ENCODE measurements around the gene ROPN1L.
"Not testable (repeated sequence)": the region's sequence is repeated elsewhere in the genome, so short reads cannot be mapped to it uniquely, and the experiment has no call there.

Gene ROPN1L

DNA sequence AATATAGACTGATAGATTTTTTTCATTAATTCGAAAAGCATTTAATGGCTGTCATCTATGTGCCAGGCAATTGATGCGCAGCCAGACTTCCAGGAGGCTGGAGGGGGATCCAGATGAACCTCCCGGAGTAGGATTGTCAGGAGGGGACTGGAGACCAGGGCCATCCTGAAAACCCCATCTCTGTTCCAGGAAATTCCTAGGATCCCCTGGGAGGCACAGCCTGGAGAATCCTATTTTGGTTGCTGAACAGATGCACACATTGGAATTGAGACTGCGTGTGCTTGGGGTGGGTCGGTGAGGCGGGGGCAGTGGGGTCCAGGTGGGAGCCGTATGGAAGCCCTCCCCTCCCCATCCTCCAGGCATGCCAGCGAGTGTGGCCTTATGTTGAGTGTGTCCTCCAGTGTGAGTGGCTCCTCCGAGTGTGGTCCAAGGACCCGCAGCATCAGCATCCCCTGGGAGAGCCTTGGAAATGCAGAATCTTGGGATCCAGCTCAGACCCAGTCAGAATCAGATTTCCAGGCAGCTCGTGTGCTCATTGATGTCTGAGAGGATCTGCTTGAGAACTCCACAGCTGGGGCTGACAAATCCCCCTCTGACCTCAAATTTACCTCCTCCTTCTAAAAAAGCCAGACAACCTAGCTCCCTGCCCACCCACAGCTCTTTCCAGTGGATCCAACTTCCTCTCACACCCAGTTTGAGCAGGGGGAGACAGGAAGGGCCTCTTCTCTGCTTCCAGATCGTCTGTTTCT lies 38.7 kb downstream of the ROPN1L start:
- no peak for DNase-seq

DNA sequence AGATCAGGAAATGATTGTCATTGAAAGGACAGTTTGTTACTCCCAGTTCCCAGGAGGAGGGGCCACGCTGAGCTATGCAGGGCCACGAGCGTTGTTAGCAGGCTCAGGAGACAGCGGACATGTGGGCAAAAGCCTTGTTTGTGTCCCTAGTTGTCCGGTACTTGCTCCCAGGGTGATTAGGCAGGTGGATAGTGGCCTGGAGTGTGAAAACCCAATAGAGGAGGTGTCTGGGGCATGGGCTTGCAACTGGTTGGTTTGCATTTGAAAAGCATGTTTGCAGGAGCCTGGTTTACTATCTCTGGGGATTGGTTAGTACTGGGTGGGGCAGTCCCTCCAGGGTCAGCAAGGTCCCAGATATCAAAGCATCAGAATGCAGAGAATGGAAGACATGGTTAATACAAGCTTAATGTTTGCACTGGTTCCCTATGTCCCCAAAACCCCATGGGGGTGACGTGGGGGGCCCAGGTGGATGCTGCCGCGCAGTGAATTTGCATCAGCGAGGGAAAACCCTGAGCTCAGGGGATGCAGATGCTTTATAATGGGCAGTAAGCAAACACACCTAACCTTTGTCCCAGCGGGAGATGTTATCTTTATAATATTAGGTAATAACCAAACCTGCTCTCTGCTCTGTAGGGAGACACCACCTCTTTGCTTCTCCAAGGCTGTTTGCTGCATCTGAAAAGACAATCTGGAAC lies 39.7 kb downstream of the ROPN1L start:
- no peak for DNase-seq

DNA sequence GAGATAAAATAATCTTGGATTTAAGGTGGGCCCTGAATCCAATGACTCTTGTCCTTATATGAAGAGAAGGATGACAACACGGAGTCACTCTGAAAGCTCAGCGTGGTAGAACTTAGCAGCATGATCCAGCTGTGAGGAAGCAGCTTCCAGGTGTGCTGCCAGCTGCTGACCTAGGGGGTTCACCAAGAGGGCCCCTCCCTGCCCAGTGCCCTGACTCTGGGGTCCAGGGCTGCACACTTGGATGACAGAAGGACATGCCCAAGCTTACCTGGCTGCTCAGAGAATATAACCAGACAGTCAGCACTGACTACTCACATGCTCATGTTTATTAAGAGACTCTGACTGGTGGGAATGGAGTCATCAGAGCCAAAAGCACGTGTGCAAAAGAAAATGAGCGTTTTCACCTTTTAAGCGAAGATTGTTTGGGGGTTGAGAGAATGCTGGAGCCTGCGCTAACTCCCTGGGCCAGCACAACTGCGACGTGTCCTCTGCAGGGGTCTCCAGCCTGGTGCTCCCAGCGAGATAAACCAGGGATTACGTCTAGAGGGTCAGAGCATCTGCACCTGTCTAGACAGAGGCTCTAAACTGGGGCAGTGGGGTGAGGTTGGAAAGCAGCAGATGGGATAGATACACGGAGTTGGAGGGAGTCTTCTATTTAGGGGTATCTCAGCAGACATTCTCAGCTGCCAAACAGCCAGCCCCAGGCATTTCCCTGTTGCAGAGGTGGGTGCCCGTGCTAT lies 41.3 kb downstream of the ROPN1L start:
- DNase-seq: no peak

DNA sequence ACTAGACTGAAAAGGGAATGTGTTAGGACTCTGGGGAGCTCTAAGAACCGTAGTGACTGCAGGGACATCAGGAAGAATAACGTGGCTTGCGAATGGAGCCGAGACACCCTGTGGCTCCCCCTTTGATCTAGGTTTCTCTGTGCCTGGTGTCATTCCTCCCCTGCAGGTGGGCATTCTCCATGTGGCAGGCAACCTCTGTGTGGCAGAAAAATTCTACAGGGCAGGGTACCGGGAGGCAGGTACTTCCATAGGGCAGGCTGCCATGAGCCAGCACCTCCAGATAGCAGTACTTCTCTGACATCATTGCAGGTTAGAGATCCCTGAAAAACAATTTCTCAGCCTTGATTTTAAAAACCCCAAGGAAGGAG lies 43.1 kb downstream of the ROPN1L start:
- no peak for DNase-seq

DNA sequence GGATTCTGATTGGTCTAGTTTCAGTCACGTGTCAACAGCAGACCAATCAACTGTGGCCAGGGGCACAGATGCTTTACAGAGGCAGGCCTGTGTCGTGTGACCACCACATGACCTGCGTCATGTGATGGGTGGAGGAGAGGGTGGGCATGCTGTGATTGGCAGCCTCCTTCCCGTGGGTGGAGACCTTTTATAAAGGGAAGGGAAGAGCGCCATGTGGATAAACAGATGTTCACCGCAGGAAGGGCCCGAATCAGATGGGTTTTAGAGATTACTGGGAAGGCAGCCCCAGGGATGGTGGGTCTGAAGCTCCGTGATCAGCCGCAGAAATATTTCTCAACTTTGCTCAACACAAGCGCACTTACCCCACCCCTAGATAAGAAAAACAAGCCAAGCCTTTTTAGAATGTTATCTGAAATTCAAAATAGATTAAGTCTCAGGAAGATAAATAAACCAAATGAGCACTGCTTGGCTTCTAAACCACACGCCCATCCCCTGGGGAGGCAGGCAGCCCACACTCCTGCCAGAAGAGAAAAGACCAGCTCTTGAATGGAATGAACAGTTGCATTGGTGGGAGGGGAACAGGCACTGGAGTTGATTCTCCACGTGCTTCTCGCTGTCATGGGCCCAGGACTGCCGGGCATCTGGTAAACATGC lies 43.6 kb downstream of the ROPN1L start:
- DNase-seq: peak; percentile 99

DNA sequence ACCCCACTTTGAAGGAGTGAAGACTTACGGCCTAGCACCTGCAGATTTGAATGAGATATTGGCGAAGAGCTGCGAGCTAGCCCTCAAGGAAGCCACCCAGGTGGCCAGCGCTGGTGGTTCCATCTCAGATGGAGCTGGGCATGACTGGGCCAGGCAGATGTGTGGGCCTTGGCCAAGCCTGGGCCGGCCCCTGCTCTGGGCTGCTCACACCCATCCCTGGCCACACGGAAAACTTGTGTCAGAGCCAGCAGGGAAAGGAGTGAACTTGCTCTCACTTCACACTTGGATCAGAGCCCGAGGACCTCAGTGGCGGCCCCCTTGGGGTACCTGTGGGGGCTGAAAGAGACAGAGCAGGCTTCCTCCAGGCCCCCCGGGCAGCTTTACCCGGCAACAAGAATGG lies 44.2 kb downstream of the ROPN1L start:
- DNase-seq: no peak

DNA sequence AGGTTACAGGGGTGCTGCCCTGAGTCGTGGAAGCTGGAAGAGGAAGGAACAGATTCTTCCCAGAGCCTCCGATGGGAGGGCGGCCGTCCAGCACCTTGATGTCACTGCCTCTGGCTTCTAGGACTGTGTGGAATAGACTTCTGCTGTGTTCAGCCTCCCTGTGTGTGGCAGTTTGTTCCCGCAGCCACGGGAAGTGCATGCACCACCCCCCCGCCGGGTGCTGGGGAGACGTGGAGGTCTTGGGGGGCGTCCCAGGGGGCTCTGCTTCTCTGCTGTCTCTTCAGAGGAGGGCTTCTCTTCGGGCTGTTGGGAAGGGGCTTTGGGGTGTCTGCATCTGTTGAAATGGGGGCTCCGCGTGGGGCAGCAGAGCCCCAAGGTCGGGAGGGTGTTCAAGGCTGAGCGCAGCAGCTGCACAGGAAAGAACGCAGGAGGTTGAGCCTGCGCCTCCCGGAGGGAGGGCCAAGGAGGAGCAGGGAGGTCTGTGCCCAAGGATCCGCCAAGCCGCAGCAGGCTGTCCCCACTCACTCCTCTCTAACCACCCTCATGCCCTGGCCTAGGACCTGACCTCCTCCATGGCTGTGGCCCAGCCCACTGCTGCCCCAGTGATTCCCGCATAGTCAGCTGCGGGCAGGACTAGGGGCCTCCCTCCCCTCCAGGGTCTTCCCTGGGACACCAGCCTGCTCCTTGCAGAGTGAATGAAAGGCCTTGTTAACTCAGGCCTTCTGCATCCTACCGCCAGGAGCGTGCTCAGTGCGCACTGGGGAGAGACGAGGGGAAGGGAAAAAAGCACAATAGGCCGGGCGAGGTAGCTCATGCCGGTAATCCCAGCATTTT lies 45.0 kb downstream of the ROPN1L start:
- no peak for DNase-seq

DNA sequence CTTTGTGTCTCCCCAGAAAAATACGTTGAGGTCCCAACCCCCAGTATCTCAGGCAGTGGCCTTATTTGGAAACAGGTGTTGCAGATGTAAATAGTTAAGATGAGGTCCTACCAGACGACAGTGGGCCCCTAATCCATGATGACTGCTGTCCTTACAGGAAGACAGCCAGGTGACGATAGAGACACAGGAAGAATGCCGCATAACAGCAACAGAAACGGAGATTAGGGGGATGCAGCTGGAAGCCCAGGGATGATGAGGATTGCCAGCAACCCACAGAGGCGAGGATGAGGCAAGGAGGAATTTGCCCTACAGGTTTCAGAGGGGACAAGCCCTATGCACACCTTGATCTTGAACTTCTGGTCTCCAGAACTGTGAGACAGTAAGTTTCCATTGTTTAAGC lies 46.5 kb downstream of the ROPN1L start:
- no peak for DNase-seq

DNA sequence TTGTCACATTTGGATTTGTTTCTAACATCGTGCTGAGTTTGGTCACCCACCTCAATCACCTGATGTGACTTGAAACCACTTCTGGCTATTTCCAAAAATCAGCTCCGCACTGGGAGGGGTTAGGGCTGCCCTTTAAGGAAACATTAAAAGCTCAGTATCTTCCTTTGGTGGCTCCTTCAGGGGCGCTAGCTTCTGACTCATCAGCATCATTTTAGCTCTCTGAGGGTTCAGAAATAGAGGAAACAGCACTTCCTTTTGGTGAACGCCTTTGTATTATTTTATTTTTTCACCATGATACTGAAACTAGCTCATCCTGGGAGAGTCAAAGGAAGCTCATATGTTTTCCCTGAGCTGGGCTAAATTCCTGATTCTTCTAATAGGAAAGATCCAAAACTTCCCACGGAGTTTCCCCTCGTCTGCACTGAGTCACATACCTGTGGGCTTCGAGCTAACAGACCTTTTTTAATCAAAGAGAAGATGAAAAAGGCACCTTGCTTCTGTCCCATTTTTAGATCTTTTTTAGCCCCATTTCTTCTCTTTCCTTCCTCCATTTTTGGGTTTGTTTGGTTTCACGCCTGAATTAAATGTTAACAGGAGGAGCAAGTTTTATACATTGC lies 48.2 kb downstream of the ROPN1L start:
- peak; percentile 79 for DNase-seq

DNA sequence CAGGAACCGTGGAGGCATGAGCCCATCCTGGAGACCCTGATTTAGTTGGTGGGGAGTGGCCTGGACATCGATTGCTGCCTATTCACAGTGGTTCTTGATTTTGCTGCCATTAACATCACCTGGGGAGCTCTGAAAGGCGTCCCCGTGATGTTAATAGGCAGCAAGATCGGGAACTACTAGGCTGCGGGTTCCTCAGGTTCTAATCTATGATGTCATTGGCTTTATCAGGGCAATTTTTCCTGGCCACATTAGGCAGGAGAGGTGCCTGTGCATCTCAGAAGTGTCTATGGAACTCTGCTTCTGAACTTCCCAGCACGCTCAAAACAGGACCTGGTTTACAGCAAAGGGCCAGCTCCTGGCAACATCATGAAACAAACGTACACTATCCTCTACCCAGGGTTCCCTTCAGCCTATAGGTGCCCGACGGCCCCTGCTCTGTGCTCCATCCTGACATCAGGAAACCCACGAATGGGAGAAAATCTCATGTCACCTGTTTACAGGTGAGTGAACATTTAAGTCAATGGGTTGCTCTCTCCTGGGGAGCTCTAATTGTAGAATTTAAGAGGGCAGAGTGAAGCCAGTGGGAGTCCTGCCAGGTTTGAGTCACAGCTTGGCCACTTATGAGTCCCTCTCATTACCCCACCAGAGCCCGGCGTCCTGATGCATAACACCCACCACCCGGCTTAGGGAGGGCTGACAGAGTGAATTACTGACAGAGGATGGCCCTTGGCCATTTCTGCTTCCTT lies 49.4 kb downstream of the ROPN1L start:
- DNase-seq: no peak

DNA sequence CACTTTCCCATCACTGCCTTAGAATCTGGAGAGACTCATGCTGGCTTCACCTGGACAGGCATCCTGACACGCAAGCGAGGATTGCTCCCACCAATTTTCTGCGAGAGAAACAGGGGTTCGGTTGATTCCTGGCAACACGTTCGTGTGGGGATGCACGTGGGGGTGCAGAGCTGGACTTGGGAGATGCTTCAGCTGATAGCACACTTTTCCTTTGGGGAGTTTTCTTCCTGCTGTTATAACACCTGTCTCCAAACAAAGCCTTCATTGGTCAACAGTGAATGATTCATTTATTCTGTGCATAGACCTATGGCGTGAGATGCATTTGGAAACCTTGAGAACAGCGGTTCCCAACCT lies 50.0 kb downstream of the ROPN1L start:
- no peak for DNase-seq

DNA sequence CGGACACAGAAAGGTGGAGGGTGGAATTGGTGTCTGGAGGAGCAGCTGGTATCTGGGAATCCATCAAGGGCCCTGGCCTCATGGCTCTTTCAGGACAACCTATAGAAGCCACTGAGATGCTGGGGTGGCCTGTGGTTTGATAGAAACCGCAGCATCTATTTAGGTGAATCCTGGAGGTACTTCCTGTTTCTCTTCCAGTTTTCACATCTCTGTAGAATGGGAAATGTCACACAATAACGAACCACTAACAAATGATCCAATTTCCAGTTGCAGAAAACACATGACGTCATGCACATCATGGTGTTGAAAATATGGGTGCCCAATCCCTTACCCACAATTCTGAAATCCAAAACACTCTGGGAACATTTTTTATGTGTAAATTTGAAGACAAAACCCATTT lies 52.2 kb downstream of the ROPN1L start:
- DNase-seq: no peak

DNA sequence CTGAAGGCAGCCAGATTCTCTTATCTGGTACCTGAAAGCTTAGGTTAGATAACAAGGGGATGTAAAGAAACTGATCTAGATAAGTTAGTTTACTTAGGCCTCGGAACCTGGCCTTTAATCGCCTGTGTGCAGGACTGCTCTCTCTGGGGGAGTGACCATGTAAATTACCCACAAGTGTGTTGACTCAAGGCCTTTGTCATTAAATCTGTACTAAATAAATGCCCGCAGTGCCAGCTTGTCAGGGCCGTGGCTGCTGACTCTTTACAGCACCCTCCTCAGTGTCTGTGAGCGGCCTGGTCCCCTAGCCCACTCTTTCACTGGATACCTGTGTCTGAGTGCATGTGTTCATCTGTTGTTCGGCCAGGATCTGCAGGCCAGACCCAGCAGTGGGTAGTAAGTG lies 52.8 kb downstream of the ROPN1L start:
- DNase-seq: not testable (repeated sequence)

DNA sequence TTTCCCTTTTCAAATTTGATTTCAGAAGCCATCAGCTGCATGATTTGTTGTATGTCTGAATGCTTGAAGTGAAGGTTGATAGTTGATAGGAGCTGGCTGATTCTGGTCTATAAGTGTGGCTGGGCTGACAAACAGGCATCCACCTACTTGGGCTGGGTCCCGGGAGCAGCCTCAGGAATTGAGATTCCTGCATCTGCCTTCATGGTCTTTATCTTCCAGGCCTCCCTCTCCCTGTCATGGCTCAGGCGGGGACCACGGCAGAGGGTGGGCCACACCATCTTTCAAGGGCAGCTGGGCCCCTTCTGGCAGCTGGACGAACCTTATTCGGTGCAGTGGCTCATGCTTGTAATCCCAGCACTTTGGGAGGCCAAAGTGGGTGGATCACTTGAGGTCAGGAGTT lies 55.9 kb downstream of the ROPN1L start:
- DNase-seq: no peak

DNA sequence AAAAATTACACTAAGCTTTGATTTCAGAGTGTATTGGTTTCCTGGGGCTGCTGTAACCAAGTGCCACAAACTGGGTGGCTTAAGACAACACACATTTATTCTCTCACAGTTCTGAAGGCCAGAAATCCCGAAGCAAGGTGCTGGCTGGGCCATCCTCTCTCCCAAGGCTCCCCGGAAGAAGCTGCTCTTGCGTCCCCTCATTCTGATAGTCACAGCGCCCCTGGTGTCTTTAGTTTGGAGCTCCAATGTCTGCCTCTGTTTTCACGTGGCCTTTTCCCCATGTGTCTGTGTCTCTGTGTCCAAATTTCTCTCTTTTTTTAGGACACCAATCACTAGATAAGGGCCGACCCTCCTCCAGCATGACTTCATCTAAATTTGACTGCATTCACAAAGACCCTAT lies 56.7 kb downstream of the ROPN1L start:
- DNase-seq: no peak

DNA sequence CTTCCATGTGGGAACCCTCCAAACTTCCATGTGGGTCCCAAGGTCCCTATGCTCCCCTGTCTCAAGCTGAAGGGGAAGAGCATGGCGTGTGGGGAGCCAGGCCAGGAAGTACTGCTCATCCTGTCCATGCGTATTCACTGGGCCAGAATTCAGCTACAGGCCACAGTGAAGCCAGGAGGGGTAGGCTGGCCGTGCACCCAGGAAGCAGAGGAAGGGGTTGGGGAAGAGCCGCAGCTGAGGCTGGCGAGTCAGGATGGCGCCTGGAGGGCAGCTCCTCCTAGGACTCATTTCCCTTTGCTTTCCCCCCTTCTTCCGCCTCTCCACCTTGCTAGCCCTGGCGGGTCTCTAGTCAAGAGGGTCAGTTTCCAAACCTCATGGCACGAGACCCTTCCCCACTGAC lies 57.4 kb downstream of the ROPN1L start:
- no peak for DNase-seq

DNA sequence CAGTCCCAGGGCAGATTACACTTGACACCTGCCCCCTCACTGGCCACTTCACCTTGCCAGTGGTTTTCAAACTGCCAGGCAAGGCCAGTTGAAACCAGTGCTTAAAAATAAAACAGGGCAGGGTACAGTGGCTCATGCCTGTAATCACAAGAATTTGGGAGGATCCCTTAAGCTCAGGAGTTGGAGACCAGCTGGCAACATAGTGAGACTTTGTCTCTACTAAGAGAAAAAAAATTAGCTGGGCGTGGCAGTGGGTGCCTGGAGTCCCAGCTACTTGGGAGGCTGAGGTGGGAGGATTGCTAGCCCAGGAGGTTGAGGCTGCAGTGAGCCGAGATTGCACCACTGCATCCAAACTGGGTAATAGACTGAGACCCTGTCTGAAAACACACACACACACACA lies 58.1 kb downstream of the ROPN1L start:
- DNase-seq: no peak

DNA sequence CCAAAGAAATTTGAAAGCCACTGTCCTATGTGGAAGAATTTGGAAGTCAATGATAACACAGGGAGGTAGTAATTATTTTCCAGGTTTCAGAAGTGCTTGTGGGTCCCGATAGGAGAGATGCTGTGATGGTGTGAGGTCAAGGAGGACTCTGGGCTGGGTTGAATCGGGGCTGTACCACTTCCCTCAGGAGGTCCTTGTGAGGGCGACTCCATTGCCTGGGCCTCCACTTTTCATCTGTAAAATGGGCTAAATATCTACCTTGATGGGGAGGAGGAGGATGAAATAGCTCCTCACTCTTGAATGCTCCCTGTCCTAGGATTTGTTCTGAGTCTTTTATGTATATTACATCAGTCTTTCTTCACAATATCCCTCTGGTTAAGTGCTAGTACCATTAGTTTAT lies 59.0 kb downstream of the ROPN1L start:
- no peak for DNase-seq

DNA sequence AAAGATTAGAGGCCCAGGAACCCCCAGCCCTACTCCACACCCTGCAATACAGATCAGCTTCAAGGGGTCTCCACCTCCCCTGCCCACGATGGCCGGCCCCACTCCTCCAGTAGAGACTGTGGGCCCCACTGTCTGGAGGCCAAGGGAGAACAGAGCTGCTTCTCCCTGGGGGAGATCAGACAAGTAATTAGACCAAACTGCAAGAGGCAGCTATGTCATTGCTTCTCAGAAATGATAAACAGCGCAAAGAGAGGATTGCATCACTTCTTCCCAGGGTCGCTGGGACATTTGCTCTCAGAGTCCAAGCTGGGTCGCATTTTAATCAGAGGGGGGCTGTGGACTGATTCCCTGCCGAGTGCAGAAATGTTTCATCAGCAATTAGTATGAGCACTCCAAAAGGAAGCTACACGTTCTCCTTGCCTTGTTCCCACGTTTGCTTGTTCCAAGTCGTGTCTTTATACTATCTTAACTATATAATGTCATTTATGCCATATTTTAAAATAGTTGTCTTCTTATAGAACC lies 59.9 kb downstream of the ROPN1L start:
- peak; percentile 46 for DNase-seq

DNA sequence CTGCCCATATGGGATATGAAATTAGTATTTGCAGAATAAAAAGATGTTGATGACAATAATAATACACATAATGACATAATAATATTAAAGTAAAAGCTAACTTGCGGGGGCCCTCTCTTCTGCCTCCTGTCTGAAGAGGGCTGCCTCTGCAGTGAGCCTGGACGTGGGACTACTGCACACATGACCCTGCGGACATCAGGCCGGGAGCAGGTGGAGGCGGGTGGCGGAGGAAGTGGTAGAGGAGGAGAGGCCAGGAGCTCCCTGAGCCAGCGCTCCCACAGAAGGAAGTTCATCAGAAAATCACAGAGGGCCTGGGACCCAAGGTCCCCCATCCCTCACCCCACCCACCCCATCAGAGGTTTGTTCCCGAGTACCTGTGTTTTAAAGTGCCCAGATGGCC lies 60.5 kb downstream of the ROPN1L start:
- DNase-seq: no peak

DNA sequence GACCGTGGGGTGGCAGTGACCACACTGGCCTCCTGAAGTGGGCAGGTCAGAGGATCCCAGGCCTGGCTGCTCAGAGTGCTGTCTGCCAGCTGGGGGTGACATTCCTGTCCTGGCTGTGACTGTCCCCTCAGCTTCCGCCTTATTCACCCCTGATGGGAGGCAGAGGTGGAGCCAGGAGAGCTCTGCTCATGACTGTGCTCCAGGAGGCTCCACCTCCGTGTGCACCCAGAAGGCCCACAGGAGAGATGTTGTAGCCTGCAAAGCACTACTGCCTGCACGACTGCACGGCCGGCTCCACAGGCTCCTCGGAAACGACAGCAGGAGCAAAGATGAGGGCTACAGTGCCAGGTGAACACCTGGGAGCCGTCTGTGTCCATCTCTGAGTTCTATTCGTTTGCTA lies 60.9 kb downstream of the ROPN1L start:
- no peak for DNase-seq
